OCI-LY7 (cell line): ENCODE measurements around the gene EVA1C. TPM values are rescaled to one million over a fixed set of nuclear protein-coding genes. Genes with fewer than 3 reads are reported as not detected.

Source experiments
- BruUV-seq: library from RNA; stranded (reverse); fragments of 400-500 nt; replicated peaks from 2 replicates; lab custom pipeline; 2021; lab: Mats Ljungman, UMichigan
- CTCF ChIA-PET: fragments of 300-600 bp; sonication (Branson Sonifier 250); formaldehyde crosslinking; loops from one replicate; lab custom pipeline; 2022; ENCODE audit warnings: antibody characterized with exemption; ENCODE audit not compliant: unreplicated experiment; lab: Charles Lee
- POLR2A ChIA-PET: fragments of 300-600 bp; sonication (Branson Sonifier 250); formaldehyde crosslinking; loops from one replicate; lab custom pipeline; 2022; ENCODE audit warnings: antibody characterized with exemption; lab: Charles Lee
- DNase-seq: peaks from one replicate; pipeline ENCODE4 v3.0.0-alpha.2; 2015; ENCODE audit warnings: low spot score
- H2AFZ ChIP-seq: fragments of 200-600 bp; sonication (generic), shearing (Covaris generic); 2 replicates; pipeline ENCODE4 v1.6.1; 2014; ENCODE audit warnings: mild to moderate bottlenecking, antibody characterized with exemption, low read length, moderate library complexity
- H3K27ac ChIP-seq: fragments of 200-600 bp; sonication (generic); 2 replicates; pipeline ENCODE4 v1.5.1; 2014; ENCODE audit warnings: mixed run types, low read depth, mild to moderate bottlenecking, moderate library complexity, low read length, inconsistent platforms; ENCODE audit not compliant: poor library complexity, severe bottlenecking
- H3K36me3 ChIP-seq: fragments of 200-600 bp; sonication (generic); 2 replicates; pipeline ENCODE4 v1.6.1; 2014; ENCODE audit warnings: mild to moderate bottlenecking, antibody characterized with exemption, low read length, moderate library complexity, mixed read lengths; ENCODE audit not compliant: insufficient read depth
- H3K4me1 ChIP-seq: fragments of 200-600 bp; sonication (generic); 2 replicates; pipeline ENCODE4 v1.5.1; 2014; ENCODE audit warnings: mild to moderate bottlenecking, low read length; ENCODE audit not compliant: insufficient read depth, poor library complexity, severe bottlenecking
- H3K4me2 ChIP-seq: fragments of 200-600 bp; sonication (generic); 2 replicates; pipeline ENCODE4 v1.6.1; 2014; ENCODE audit warnings: mild to moderate bottlenecking, low read length
- H3K4me3 ChIP-seq: fragments of 200-600 bp; sonication (generic); 2 replicates; pipeline ENCODE4 v1.5.1; 2014; ENCODE audit warnings: mild to moderate bottlenecking, low read depth, low read length; ENCODE audit not compliant: poor library complexity, severe bottlenecking
- H3K79me2 ChIP-seq: fragments of 200-600 bp; sonication (generic); 2 replicates; pipeline ENCODE4 v1.6.1; 2016; ENCODE audit warnings: low read depth, mild to moderate bottlenecking, low read length, moderate library complexity, mixed read lengths; ENCODE audit not compliant: insufficient read depth
- H3K9me2 ChIP-seq: fragments of 200-600 bp; sonication (generic); 2 replicates; pipeline ENCODE4 v1.6.1; 2016; ENCODE audit warnings: mild to moderate bottlenecking, low read length, mixed read lengths; ENCODE audit not compliant: insufficient read depth
- H3K9me3 ChIP-seq: fragments of 200-600 bp; sonication (generic); 2 replicates; pipeline ENCODE4 v1.6.1; 2014; ENCODE audit warnings: mild to moderate bottlenecking, mixed run types, low read length, mixed read lengths
- H4K20me1 ChIP-seq: fragments of 200-600 bp; sonication (generic); 2 replicates; pipeline ENCODE4 v1.6.1; 2014; ENCODE audit warnings: mild to moderate bottlenecking, antibody characterized with exemption, low read length, moderate library complexity, mixed read lengths; ENCODE audit not compliant: insufficient read depth
- CTCF ChIP-seq: fragments of 200-600 bp; sonication (generic); conservative IDR thresholded peaks from 2 replicates; pipeline ENCODE4 v1.5.1; 2014; ENCODE audit warnings: mild to moderate bottlenecking, antibody characterized with exemption, low read length, moderate library complexity, mixed read lengths
- EZH2phosphoT487 ChIP-seq: fragments of 200-600 bp; sonication (generic); IDR thresholded peaks from 2 replicates; pipeline ENCODE4 v1.6.1; 2018; ENCODE audit warnings: low read depth, borderline replicate concordance, mild to moderate bottlenecking, mixed run types, antibody characterized with exemption, low read length, moderate library complexity, mixed read lengths
- intact Hi-C: fragments of 100-400 bp; cut with micrococcal nuclease; formaldehyde crosslinking; loops from one replicate; pipeline ENCODE4 v1.10.0; 2022; ENCODE audit not compliant: unreplicated experiment
- total RNA-seq, 2 experiments: library from RNA; depleted of rRNA in 1 of 2; stranded (reverse); fragments of >200 nt in 1 of 2; shearing (Covaris generic) in 1 of 2; gene quantifications; 2 replicates each; pipeline ENCODE4 v1.2.3, GENCODE V29; 2014 to 2022

The EVA1C gene
- total RNA-seq, 2 experiments from 2014 or later, result not detected

GRCh38 chr21:32414579-32415358 is 2.3 kb downstream of the EVA1C start:
- intact Hi-C loops, result no loop called here

GRCh38 chr21:32415451-32416398 is 3.2 kb downstream of the EVA1C start:
- Histone ChIP-seq H3K4me2 (no peak overlapping the region), H3K4me1 (no peaks in the 10 kb centered on the region), H2AFZ (no peak overlapping the region), H4K20me1 (no peaks in the 10 kb centered on the region), H3K9me2 (no peaks in the 10 kb centered on the region), H3K9me3 (no peaks in the 10 kb centered on the region), H3K4me3 (no peak overlapping the region), H3K27ac (no peak overlapping the region), H3K36me3 (no peaks in the 10 kb centered on the region), H3K79me2 (no peaks in the 10 kb centered on the region)
- no peak for DNase-seq
- no TSS peak for BruUV-seq
- intact Hi-C loops, result no loop called here
- no peak for TF ChIP-seq CTCF
- TF ChIP-seq EZH2phosphoT487, result no peak
- ChIA-PET POLR2A (interaction anchor here (0.6 kb wide), 1 partner anchor 276 kb away, joined by 3 read pairs; no protein-coding TSS in a partner anchor), CTCF (no interaction called here)

More at GRCh38 chr21:32414579-32415358, 2.3 kb downstream of the EVA1C start:
- no peaks in the 10 kb centered on the region for H3K79me2 ChIP-seq
- H3K4me2 ChIP-seq, result no peak overlapping the region
- no peak overlapping the region for H2AFZ ChIP-seq
- no peaks in the 10 kb centered on the region for H4K20me1 ChIP-seq
- no peaks in the 10 kb centered on the region for H3K4me1 ChIP-seq
- BruUV-seq, result no TSS peak
- no peaks in the 10 kb centered on the region for H3K9me2 ChIP-seq
- no peaks in the 10 kb centered on the region for H3K36me3 ChIP-seq
- no peak overlapping the region for H3K27ac ChIP-seq
- H3K9me3 ChIP-seq, result no peaks in the 10 kb centered on the region
- TF ChIP-seq CTCF (0 out of 2 replicates have a peak, but pooled peaks have one; percentile 12), EZH2phosphoT487 (no peak)
- DNase-seq, result no peak
- ChIA-PET POLR2A (no interaction called here), CTCF (no interaction called here)
- H3K4me3 ChIP-seq, result no peak overlapping the region
